Retinal pigment epithelial cell (primary cell): ENCODE measurements around the gene MTARC1.

ENCODE experiments used
- DNase-seq: peaks from one replicate; pipeline ENCODE4 v3.0.0-alpha.2; 2010; ENCODE audit warnings: low read depth
- H3K4me3 ChIP-seq: 2 replicates; pipeline ENCODE4 v1.5.1; 2011; ENCODE audit warnings: mild to moderate bottlenecking, low read length, control low read depth, moderate library complexity
- CTCF ChIP-seq: conservative IDR thresholded peaks from 2 replicates; pipeline ENCODE4 v1.5.1; 2011; ENCODE audit warnings: low read depth, low read length, control low read depth, inconsistent platforms

Gene MTARC1

DNA sequence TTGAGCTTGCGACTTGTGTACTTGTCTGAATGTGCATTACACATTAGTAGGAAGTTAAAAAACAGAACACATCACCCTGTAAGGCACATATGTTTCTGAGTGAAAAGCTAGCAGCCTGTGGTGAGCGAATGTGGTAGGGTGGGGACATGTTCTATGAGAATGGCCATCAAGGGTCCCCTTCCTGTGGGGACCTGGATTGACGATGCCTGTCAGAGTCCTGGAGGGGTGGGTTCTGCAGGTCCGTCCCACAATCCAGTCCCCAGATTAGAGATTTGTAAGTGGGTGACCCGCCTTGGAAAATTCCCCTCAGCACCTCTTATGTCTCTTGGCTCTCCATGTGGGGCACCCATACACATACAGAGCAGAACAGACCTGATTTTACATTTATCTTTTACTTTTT, 40.0 kb downstream of the MTARC1 start:
- H3K4me3 ChIP-seq = no peak overlapping the region
- no peak for TF ChIP-seq CTCF
- DNase-seq = no peak

- no peak for DNase-seq
- no peak overlapping the region for H3K4me3 ChIP-seq
- no peak for TF ChIP-seq CTCF
Observed at GRCh38 chr1:220827445-220828178, 40.9 kb downstream of the MTARC1 start.

GRCh38 chr1:220828179-220828490, 41.4 kb downstream of the MTARC1 start:
- no peak for TF ChIP-seq CTCF
- H3K4me3 ChIP-seq = no peak overlapping the region
- no peak for DNase-seq

DNA sequence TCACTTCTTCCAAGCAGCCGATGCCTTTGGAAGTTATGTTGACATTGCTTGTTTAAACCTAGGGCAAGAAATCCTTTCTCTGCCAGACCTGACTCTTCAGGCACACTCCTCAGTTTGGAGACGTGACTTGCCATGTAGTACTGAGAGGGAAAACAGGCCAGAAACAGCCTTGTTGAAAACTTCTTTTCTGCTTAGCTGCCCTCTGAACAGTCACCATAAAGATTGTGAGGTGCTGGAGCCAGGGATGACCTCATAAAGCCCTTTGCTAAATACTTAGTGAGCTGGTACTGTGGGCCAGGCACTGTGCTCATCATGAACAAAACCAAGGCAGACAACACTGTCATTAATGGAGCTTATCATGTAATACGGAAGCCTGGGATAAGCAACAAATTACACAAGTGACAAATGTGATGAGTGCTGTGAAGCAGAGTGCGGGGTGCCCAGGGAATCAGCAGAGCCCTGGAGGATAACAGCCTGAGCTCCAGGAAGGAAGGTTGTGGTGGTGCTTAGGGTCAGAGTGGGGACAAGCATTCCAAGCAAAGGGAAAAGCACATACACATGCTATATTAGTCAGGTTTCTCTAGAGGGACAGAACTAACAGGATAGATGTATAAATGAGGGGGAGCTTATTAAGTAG, 42.4 kb downstream of the MTARC1 start:
- no peak for TF ChIP-seq CTCF
- no peak overlapping the region for H3K4me3 ChIP-seq
- DNase-seq = no peak

- no peak for DNase-seq
- TF ChIP-seq CTCF = no peak
- no peak overlapping the region for H3K4me3 ChIP-seq
Observed at GRCh38 chr1:220833436-220833835, 46.7 kb downstream of the MTARC1 start.

- no peak for TF ChIP-seq CTCF
- H3K4me3 ChIP-seq = no peak overlapping the region
- DNase-seq = no peak
Observed at GRCh38 chr1:220834155-220834870, 47.6 kb downstream of the MTARC1 start.
